KOPT-K1 (cell line): ENCODE data around the gene RNF141.

Source experiments
- H3K27ac ChIP-seq: fragments of 200-600 bp; sonication (generic); 2 replicates; pipeline ENCODE4 v1.5.1; 2016; ENCODE audit warnings: antibody characterized with exemption, mild to moderate bottlenecking, low read depth, low read length; ENCODE audit not compliant: poor library complexity, severe bottlenecking
- H3K36me3 ChIP-seq: fragments of 200-600 bp; sonication (generic); 2 replicates; pipeline ENCODE4 v1.5.1; 2017; ENCODE audit warnings: antibody characterized with exemption, mild to moderate bottlenecking, low read length, moderate library complexity; ENCODE audit not compliant: insufficient read depth
- H3K9me3 ChIP-seq: fragments of 200-600 bp; sonication (generic); 2 replicates; pipeline ENCODE4 v1.5.1; 2017; ENCODE audit warnings: antibody characterized with exemption, low read length, mild to moderate bottlenecking; ENCODE audit not compliant: insufficient read depth, poor library complexity, severe bottlenecking

RNF141 gene

GRCh38 chr11:10490032-10490397 is 51.0 kb downstream of the RNF141 start:
- Histone ChIP-seq H3K36me3 (peaks cover 91% of the 10 kb centered on the region), H3K9me3 (no peaks in the 10 kb centered on the region)

GRCh38 chr11:10488934-10489691 is 51.9 kb downstream of the RNF141 start:
- H3K36me3 ChIP-seq = peaks cover 91% of the 10 kb centered on the region
- H3K27ac ChIP-seq = no peak overlapping the region
- no peaks in the 10 kb centered on the region for H3K9me3 ChIP-seq

More at GRCh38 chr11:10490032-10490397, 51.0 kb downstream of the RNF141 start:
- no peak overlapping the region for H3K27ac ChIP-seq

- H3K36me3 ChIP-seq = peaks cover 90% of the 10 kb centered on the region
- H3K27ac ChIP-seq = no peak overlapping the region
- no peaks in the 10 kb centered on the region for H3K9me3 ChIP-seq
Measured at GRCh38 chr11:10488121-10488933, 52.7 kb downstream of the RNF141 start.

GRCh38 chr11:10487002-10487647 is 53.9 kb downstream of the RNF141 start:
- H3K9me3 ChIP-seq = no peaks in the 10 kb centered on the region
- H3K27ac ChIP-seq = no peak overlapping the region
- H3K36me3 ChIP-seq = peaks cover 90% of the 10 kb centered on the region

GRCh38 chr11:10486161-10486840 is 54.7 kb downstream of the RNF141 start:
- Histone ChIP-seq H3K36me3 (peaks cover 95% of the 10 kb centered on the region), H3K9me3 (no peaks in the 10 kb centered on the region), H3K27ac (no peak overlapping the region)

- H3K27ac ChIP-seq = no peak overlapping the region
- H3K36me3 ChIP-seq = peaks cover 97% of the 10 kb centered on the region
Measured at GRCh38 chr11:10485646-10486045, 55.3 kb downstream of the RNF141 start.

GRCh38 chr11:10484461-10485180 is 56.4 kb downstream of the RNF141 start:
- Histone ChIP-seq H3K9me3 (no peaks in the 10 kb centered on the region), H3K27ac (no peak overlapping the region), H3K36me3 (peaks cover 94% of the 10 kb centered on the region)

More at GRCh38 chr11:10485646-10486045, 55.3 kb downstream of the RNF141 start:
- no peaks in the 10 kb centered on the region for H3K9me3 ChIP-seq

- H3K27ac ChIP-seq = no peak overlapping the region
- no peaks in the 10 kb centered on the region for H3K9me3 ChIP-seq
- H3K36me3 ChIP-seq = peaks cover 93% of the 10 kb centered on the region
Measured at GRCh38 chr11:10483584-10483983, 57.4 kb downstream of the RNF141 start.

- Histone ChIP-seq H3K9me3 (no peaks in the 10 kb centered on the region), H3K27ac (no peak overlapping the region), H3K36me3 (peaks cover 93% of the 10 kb centered on the region)
Measured at GRCh38 chr11:10483174-10483573, 57.8 kb downstream of the RNF141 start.

- no peak overlapping the region for H3K27ac ChIP-seq
- no peaks in the 10 kb centered on the region for H3K9me3 ChIP-seq
- peaks cover 94% of the 10 kb centered on the region for H3K36me3 ChIP-seq
Measured at GRCh38 chr11:10481560-10482349, 59.2 kb downstream of the RNF141 start.

- Histone ChIP-seq H3K27ac (no peak overlapping the region), H3K9me3 (no peaks in the 10 kb centered on the region), H3K36me3 (peaks cover 94% of the 10 kb centered on the region)
Measured at GRCh38 chr11:10480760-10481159, 60.2 kb downstream of the RNF141 start.

- Histone ChIP-seq H3K27ac (no peak overlapping the region), H3K9me3 (no peaks in the 10 kb centered on the region), H3K36me3 (peaks cover 93% of the 10 kb centered on the region)
Measured at GRCh38 chr11:10480026-10480425, 61.0 kb downstream of the RNF141 start.

GRCh38 chr11:10478574-10479550 is 62.1 kb downstream of the RNF141 start:
- Histone ChIP-seq H3K27ac (no peak overlapping the region), H3K36me3 (peaks cover 93% of the 10 kb centered on the region), H3K9me3 (no peaks in the 10 kb centered on the region)
